Stimulated activated CD4-positive, alpha-beta T cell treated with anti-CD3 and anti-CD28 coated beads, Interleukin-12 subunit alpha, Interleukin-12 subunit beta, amount 100 ng/mL, for 48 hours (primary cell): ENCODE results near the gene SCO2.

Experiments
- DNase-seq, 3 donors: peaks; one replicate each; pipeline ENCODE4 v3.0.0-alpha.2; 2020; ENCODE audit warnings: low read depth in 2 of 3, low spot score in 1 of 3

The SCO2 gene

DNA sequence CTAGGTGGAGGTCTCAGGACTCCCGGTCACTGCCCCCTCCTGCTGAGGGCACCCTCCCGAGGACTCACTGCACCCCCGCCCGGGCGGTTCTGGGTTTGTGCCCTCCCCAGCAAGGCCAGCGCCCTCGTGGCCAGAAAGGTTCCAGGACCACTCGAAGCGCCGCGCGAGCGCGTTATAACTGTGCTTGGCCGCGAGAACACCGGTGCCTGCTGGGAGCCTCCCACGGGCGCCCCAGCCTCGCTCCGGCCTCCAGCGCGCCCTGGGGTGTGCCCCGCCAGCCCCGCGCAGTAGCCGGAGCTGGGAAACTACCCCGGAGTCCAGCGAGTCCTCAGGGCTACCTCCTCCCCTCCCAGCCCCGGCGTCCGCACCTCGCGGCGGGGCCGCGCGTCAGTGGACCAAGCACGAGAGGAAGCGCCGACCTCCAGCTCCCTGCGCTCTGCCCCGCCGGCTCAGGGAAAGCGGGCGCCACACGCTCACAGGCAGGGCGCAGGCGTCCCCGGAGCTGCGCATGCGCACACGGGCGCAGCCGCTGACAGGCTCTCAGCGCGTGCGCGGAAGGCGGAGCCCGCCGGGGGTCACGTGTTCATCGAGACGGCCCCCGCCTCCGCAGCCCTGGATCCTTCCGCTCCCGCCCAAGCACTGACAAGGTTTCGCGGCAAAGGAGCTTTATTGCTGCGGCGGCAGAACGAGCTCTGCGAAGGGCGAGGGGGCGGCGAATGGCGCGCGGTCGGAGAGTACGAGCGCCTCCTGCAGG lies at the start of gene SCO2:
Gene SCO2, minus strand, starts transcription at position 495 of the 754 bp plus-strand sequence. CDS start 1,187 bp downstream, outside the sequence.
- DNase-seq: peak; percentile 95 to 99 (median 98)

- no peak for DNase-seq
Measured at GRCh38 chr22:50574383-50574755, 49.0 kb upstream of the SCO2 start.

- DNase-seq: no peak
Measured at GRCh38 chr22:50573491-50574382, 48.3 kb upstream of the SCO2 start.

DNA sequence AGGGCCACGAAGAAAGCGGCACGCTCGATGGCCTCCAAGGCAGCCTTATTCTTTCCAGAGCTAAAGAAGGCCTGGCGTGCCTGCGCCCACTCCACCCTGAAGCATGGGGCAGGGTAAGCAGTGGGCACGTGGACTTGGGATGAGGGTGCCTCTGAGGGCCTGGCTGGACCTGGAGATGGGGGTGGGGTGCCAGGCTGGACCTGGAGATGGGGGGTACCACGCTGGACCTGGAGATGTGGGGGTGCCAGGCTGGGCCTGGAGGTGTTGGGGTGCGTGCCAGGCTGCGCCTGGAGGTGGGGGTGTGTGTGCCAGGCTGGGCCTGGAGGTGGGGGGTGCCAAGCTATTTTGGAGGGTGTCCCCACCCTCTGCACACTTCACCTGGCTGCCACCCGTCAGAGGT lies 47.6 kb upstream of the SCO2 start:
- no peak for DNase-seq

DNA sequence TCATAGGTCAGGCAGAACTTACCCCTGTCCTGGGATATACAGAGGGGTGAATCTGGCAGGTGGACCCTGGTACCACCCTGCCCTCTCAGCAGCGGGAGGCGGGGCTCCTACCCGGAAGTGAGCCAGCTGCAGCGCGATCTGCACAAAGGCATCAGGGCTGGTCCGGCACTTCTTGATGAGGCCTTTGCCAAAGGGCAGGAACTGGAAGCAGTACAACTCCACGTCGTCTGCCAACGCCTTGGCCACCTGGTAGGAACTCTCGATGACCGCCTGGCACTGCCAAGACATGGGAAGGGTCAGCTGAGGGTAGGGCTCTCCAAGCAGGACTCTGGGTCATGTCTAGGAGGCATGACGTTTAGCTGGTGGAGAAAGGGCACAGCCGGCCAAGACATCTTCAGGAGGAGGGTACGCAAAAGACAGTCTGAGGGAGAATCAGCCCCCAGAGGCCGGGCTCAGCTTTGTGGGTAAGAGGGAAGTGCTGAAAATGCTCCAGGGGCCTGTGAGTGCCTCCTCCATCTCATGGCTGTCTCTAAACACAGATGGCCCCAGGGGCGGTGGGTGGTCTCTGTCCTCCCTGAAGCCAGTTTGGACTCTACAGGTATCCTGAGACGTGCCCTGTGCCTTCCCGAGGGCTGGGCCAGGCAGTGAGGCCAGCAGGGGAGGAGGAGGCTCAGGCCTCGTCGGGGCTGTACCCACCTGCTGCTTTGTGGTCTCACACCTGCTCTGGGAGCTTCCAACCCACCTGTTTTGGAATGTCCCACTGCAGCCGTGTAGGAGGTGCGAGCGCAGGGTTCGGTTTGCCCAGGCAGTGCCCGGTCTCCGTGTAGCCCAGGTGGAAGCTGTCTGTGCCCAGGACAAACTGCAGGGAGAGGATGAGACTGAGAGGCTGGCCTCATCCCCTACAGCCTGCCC lies 46.1 kb upstream of the SCO2 start:
- no peak for DNase-seq

DNA sequence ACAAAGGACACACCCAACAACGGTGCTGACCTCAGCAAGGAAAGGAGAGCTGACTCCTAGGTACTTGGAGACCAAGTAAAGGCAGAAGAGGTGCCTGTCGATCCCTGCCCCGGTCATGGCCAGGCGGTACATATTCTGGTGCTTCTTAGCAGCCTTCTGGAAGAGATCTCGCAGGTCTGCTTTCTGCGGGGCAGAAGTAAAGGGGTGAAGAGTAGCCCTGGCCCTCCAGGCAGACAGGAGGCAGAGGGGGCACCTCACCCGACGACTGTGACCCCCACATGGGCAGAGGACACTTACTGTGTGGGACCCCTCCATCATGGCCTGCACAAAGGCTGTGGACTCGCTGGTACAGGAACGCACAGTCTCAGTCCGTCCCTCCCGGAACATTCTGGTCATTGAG lies 45.5 kb upstream of the SCO2 start:
- no peak for DNase-seq

GRCh38 chr22:50569896-50570535 lies 44.6 kb upstream of the SCO2 start:
- no peak for DNase-seq

DNA sequence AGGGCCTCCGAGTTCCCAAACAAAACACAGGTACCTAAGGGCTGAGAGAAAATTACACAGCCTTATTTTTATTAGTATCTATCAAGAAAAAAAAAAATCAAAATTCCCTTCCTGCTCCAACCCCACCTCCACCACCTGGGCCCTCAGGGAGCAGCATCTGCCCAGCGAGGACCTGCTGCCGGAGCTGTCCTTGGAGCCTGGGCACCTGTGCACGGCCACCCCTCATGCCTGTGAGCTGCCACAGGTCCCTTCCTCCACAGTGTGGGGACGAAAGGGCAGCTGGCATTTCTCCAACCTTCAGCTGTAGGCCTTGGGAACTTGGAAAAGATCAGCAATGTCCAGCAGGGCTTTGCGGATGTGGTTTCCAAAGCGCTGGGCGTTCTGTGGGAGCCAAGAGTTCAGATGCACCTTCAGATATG lies 43.7 kb upstream of the SCO2 start:
- DNase-seq: no peak

DNA sequence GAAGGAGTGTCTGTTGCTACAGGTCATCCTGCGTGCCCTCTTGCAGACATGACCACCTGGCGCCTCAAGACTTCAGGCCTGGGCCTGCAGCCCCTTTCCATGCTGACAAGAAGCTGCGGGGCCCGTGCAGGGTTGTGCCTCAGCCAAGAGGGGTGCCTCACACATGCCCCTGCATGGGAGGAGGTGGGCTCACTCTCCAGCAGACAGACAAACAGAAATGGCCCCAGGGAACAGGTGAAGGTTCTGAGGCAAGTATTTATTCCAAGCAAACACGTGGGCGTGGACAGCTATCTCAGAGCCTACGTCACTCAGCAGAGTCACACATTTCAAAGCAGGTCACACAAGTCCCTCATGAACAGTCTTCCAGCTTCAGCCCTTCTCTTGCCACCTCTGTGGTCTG lies 43.2 kb upstream of the SCO2 start:
- no peak for DNase-seq

DNA sequence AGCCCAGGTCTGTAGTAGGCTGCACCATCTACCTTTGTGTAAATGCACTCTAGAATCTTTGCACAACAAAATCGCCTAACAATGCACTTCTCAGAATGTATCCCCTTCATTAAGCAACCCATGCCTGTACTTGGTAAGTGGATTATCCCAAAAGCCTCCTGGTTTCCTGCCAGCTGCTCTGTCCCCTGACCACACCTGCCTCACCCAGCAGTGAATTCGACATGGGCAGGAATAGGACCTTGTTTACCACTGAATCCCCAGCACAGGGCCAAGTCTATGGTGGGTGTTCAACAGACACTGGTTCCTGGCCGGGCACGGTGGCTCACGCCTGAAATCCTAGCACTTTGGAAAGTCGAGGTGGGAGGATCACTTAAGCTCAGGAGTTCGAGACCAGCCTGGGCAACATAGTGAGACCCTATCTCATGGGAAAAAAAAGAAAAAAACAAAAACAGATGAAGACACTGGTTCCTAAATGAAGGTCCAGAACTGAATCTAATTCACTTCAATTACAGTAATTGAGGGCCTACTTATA lies 42.4 kb upstream of the SCO2 start:
- no peak for DNase-seq

DNA sequence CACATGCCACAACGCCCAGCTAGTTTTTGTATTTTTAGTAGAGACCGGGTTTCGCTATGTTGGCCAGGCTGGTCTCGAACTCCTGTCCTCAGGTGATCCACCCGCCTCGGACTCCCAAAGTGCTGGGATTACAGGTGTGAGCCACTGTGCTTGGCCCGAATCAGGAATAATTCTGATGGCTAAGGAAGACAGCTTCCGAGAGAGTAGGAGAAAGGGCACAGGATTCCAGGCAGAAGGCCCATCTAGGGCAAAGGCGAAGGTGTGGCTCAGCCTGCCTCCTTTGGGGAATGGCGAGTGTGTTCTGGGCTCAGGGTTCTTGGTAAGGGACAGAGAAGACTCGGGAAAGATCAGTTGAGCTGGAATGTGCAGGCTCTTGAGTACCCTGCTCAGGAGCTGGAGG lies 38.9 kb upstream of the SCO2 start:
- DNase-seq: no peak

GRCh38 chr22:50563413-50564160 lies 38.2 kb upstream of the SCO2 start:
- DNase-seq: no peak

GRCh38 chr22:50562523-50563412 lies 37.4 kb upstream of the SCO2 start, which contains the start of gene SYCE3:
Gene SYCE3 (minus strand): TSS chr22:50562919. CDS start chr22:50556405, 6,514 bp downstream.
- peak; percentile 96 to 98 (median 98) for DNase-seq

GRCh38 chr22:50561401-50562358 lies 36.3 kb upstream of the SCO2 start:
- no peak for DNase-seq

DNA sequence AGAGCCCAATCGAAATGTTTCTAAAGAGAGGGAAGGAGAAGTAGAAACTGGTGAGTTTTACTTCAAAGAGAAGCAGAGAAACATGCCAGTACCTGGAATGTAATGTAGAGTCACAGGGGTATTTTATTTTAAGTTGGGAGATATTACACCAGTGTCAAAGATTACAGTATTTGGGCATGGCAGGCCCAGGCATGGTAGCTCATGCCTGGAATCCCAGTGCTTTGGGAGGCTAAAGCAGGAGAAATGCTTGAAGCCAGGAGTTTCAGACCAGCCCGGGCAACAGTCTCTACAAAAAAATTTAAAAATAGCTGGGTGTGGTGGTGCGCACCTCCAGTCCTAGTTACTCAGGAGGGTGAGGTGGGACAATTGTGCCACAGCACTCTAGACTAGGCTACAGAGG lies 34.6 kb upstream of the SCO2 start:
- DNase-seq: no peak

- no peak for DNase-seq
Measured at GRCh38 chr22:50556703-50557102, 31.3 kb upstream of the SCO2 start.

DNA sequence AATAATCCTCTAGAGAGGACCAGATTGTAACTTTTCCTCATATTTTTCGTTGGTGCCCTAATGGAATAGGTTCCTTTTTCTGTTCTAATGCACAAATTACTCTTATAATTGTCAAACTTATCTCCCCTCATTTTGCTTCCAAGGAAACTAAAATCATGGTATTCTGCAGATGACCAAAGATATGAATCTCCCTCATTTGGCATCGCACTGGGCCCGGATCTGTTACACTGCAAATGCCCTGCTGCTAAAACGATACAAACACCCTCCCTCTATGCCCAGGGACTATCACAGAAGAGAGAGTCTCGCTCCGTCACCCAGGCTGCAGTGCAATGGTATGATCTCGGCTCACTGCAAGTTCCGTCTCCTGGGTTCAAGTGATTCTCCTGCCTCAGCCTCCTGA lies 27.9 kb upstream of the SCO2 start:
- DNase-seq: no peak
